Loucy (cell line): ENCODE results near the gene HAGH.

ENCODE experiments used
- EZH2phosphoT487 ChIP-seq: fragments of 200-600 bp; IDR thresholded peaks from 2 replicates; pipeline ENCODE4 v1.6.1; 2018; ENCODE audit warnings: antibody characterized with exemption, mild to moderate bottlenecking, moderate library complexity, borderline replicate concordance
- TF ChIP-seq, protein P1 (sequence below): fragments of 200-600 bp; sonication (generic); conservative IDR thresholded peaks from 2 replicates; pipeline ENCODE4 v1.5.1; 2014; ENCODE audit warnings: mild to moderate bottlenecking, antibody characterized with exemption, low read length

DNA sequence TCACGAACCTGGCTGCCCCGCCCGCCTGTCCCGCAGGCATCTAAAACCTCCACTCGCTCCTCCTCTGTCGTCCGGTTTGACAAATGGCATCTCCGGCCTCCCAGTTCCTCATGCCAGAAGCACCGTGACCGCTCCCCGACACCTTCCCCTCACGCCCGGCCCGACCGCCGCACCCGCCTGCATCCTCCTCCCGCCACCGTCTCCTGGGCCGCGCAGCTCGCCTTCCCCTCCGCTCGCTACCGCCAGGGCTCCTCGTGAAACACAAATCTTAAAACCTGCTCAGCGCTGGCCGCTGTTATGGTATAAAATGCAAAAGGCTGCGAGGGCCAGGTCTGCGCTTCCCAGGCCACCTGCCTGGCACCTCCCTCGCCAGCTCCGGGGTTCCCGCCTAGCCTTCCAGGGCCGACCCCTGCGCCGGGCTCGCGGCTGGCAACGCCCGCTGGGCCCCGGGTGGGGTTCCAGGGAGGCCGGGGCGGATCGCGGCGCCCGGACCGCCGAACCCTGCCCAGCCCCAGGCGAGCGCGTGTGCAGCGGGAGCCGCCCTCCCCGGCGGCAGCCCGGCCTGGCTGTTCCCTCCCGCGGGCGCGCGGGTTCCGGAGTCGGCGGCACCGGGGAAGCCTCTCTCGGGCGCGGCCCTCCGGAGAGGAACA, 44.7 kb downstream of the HAGH start:
- TF ChIP-seq, protein P1, sequence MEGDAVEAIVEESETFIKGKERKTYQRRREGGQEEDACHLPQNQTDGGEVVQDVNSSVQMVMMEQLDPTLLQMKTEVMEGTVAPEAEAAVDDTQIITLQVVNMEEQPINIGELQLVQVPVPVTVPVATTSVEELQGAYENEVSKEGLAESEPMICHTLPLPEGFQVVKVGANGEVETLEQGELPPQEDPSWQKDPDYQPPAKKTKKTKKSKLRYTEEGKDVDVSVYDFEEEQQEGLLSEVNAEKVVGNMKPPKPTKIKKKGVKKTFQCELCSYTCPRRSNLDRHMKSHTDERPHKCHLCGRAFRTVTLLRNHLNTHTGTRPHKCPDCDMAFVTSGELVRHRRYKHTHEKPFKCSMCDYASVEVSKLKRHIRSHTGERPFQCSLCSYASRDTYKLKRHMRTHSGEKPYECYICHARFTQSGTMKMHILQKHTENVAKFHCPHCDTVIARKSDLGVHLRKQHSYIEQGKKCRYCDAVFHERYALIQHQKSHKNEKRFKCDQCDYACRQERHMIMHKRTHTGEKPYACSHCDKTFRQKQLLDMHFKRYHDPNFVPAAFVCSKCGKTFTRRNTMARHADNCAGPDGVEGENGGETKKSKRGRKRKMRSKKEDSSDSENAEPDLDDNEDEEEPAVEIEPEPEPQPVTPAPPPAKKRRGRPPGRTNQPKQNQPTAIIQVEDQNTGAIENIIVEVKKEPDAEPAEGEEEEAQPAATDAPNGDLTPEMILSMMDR, result no peak
- TF ChIP-seq EZH2phosphoT487, result no peak
